Fibroblast of lung (primary cell): ENCODE measurements around the gene DCAF7.

Source experiments
- EZH2 ChIP-seq: IDR thresholded peaks from 2 replicates; pipeline ENCODE4 v1.5.1; 2012; ENCODE audit warnings: low read length, control low read depth, mild to moderate bottlenecking; ENCODE audit errors: missing control alignments
- TF ChIP-seq, protein P1 (sequence below), 2 donors: IDR thresholded peaks in 1 of 2; conservative IDR thresholded peaks in 1 of 2; 1 replicate in 1 of 2; 2 replicates in 1 of 2; pipeline ENCODE4 v1.5.1; 2011 to 2012; ENCODE audit warnings: low read length in 2 of 2, control low read depth in 1 of 2, inconsistent platforms in 1 of 2, low read depth in 1 of 2, mild to moderate bottlenecking in 1 of 2

DNA sequence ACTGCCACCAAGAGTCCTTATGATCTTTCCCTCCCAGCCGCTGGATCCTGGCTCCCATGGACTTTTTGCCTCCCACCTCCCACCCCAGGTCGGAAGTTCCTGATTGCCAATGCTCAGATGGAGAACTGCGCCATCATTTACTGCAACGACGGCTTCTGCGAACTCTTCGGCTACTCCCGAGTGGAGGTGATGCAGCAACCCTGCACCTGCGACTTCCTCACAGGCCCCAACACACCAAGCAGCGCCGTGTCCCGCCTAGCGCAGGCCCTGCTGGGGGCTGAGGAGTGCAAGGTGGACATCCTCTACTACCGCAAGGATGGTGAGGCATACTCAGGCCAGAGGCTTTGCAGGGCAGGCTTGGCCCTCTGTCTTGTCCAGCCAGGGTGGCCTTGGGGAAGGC, 26.2 kb upstream of the DCAF7 start:
- TF ChIP-seq, protein P1, sequence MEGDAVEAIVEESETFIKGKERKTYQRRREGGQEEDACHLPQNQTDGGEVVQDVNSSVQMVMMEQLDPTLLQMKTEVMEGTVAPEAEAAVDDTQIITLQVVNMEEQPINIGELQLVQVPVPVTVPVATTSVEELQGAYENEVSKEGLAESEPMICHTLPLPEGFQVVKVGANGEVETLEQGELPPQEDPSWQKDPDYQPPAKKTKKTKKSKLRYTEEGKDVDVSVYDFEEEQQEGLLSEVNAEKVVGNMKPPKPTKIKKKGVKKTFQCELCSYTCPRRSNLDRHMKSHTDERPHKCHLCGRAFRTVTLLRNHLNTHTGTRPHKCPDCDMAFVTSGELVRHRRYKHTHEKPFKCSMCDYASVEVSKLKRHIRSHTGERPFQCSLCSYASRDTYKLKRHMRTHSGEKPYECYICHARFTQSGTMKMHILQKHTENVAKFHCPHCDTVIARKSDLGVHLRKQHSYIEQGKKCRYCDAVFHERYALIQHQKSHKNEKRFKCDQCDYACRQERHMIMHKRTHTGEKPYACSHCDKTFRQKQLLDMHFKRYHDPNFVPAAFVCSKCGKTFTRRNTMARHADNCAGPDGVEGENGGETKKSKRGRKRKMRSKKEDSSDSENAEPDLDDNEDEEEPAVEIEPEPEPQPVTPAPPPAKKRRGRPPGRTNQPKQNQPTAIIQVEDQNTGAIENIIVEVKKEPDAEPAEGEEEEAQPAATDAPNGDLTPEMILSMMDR (conservative IDR thresholded peaks at IDR 0.05 in 1 of 2, IDR thresholded peaks at IDR 0.05 in 1 of 2; ENCODE audit: low read depth in 1 of 2, low read length in 2 of 2), result no peak
- TF ChIP-seq EZH2, result no peak
